ENCODE data around the gene PKDREJ.

DNA sequence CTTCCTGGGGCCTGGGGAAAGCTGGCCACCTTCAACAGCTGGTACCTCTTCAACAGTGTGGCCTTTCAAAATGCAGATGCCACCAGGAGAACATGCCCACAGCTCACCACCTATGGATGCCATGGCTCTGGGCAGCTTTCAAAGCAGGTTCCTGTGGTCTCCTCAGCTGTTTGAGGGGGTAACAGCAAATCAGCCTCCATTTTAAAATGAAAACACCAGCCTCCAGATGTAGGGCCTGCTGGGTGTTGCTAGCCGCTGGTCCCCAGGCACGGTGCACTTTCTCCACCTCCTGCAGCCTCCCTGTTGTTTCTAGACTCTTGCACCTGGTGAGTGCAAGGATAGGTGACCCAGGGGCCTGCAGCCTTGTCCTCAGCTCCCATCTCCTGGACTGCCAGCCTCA lies 23.1 kb downstream of the PKDREJ start:
- TF ChIP-seq POLR2A (IDR thresholded peaks at IDR 0.05; ENCODE audit: low read length): no peak
- TF ChIP-seq GATA1 (IDR thresholded peaks at IDR 0.05; ENCODE audit: low read depth, low read length): no peak
